HepG2 (cell line): ENCODE data around the gene AUNIP. TPM values are rescaled to one million over a fixed set of nuclear protein-coding genes. Genes with fewer than 3 reads are reported as not detected.

Experiments used
- AGO2 ChIP-seq: fragments of 200-400 bp; formaldehyde crosslinking; optimal IDR thresholded peaks from 2 replicates; pipeline ENCODE3; 2017; ENCODE audit warnings: mild to moderate bottlenecking, low read depth, low read length, moderate library complexity
- BRCA1 ChIP-seq: sonication (generic); formaldehyde crosslinking; IDR thresholded peaks from 2 replicates; pipeline ENCODE4 v1.4.0; 2020; ENCODE audit warnings: missing genetic modification reagents
- GZF1 ChIP-seq: sonication (generic); formaldehyde crosslinking; IDR thresholded peaks from 2 replicates; pipeline ENCODE4 v1.5.1; 2020; ENCODE audit warnings: mild to moderate bottlenecking, missing genetic modification reagents
- HMG20B ChIP-seq: conservative IDR thresholded peaks from 2 replicates; pipeline ENCODE4 v1.6.1; 2016; ENCODE audit warnings: missing genetic modification reagents, missing compliant biosample characterization
- HOXA9 ChIP-seq: sonication (generic); formaldehyde crosslinking; IDR thresholded peaks from 2 replicates; pipeline ENCODE4 v1.8.1; 2022; ENCODE audit warnings: missing genetic modification reagents, mild to moderate bottlenecking, moderate library complexity, borderline replicate concordance
- MATR3 ChIP-seq: sonication (generic); formaldehyde crosslinking; IDR thresholded peaks from 2 replicates; pipeline ENCODE4 v1.4.0; 2020; ENCODE audit warnings: missing genetic modification reagents
- NONO ChIP-seq, 2 experiments: fragments of 450-650 bp in 1 of 2; sonication (generic) in 1 of 2; formaldehyde crosslinking in 1 of 2; IDR thresholded peaks in 1 of 2; conservative IDR thresholded peaks in 1 of 2; 2 replicates each; pipeline versions ENCODE4 v1.6.1 to v1.8.0; 2017 to 2022; ENCODE audit warnings: mild to moderate bottlenecking in 1 of 2, missing genetic modification reagents in 1 of 2, moderate library complexity in 1 of 2
- REL ChIP-seq: sonication (generic); formaldehyde crosslinking; conservative IDR thresholded peaks from 2 replicates; pipeline ENCODE4 v1.8.0; 2022; ENCODE audit warnings: mild to moderate bottlenecking, missing genetic modification reagents, moderate library complexity
- SNAPC2 ChIP-seq: sonication (generic); formaldehyde crosslinking; IDR thresholded peaks from 2 replicates; pipeline ENCODE4 v1.8.1; 2022; ENCODE audit warnings: mild to moderate bottlenecking, missing genetic modification reagents
- SP1 ChIP-seq, 2 experiments: fragments of 450-650 bp in 1 of 2; sonication (generic) in 1 of 2; formaldehyde crosslinking in 1 of 2; IDR thresholded peaks; 2 replicates each; pipeline versions ENCODE4 v1.4.0 to v1.6.1; 2016 to 2020; ENCODE audit warnings: missing genetic modification reagents in 1 of 2
- SRSF4 ChIP-seq: fragments of 200-400 bp; formaldehyde crosslinking; IDR thresholded peaks from one replicate; pipeline ENCODE4 v1.6.1; 2018; ENCODE audit warnings: mild to moderate bottlenecking, low read depth, low read length, moderate library complexity; ENCODE audit not compliant: poor library complexity, severe bottlenecking
- U2AF1 ChIP-seq: fragments of 200-400 bp; formaldehyde crosslinking; optimal IDR thresholded peaks from 2 replicates; pipeline ENCODE3; 2017; ENCODE audit warnings: mild to moderate bottlenecking, low read depth, low read length
- ZKSCAN8 ChIP-seq: IDR thresholded peaks from 2 replicates; pipeline ENCODE4 v1.6.1; 2016; ENCODE audit warnings: borderline replicate concordance, missing genetic modification reagents, missing compliant biosample characterization
- ZNF160 ChIP-seq: sonication (generic); formaldehyde crosslinking; IDR thresholded peaks from 2 replicates; pipeline ENCODE4 v1.8.0; 2022; ENCODE audit warnings: mild to moderate bottlenecking, inconsistent platforms, missing genetic modification reagents
- ZNF235 ChIP-seq: sonication (generic); formaldehyde crosslinking; IDR thresholded peaks from 2 replicates; pipeline ENCODE4 v1.8.1; 2023; ENCODE audit warnings: mild to moderate bottlenecking, missing genetic modification reagents, borderline replicate concordance
- ZNF292 ChIP-seq: sonication (generic); formaldehyde crosslinking; IDR thresholded peaks from 2 replicates; pipeline ENCODE4 v1.8.1; 2022; ENCODE audit warnings: mild to moderate bottlenecking, low read depth, missing genetic modification reagents, borderline replicate concordance
- ZNF326 ChIP-seq: sonication (generic); formaldehyde crosslinking; IDR thresholded peaks from 2 replicates; pipeline ENCODE4 v1.4.0; 2020; ENCODE audit warnings: missing genetic modification reagents, borderline replicate concordance
- ZNF333 ChIP-seq: sonication (generic); formaldehyde crosslinking; IDR thresholded peaks from 2 replicates; pipeline ENCODE4 v1.4.0; 2020; ENCODE audit warnings: mild to moderate bottlenecking, missing genetic modification reagents, borderline replicate concordance
- ZNF468 ChIP-seq: sonication (generic); formaldehyde crosslinking; IDR thresholded peaks from 2 replicates; pipeline ENCODE4 v1.8.0; 2022; ENCODE audit warnings: mild to moderate bottlenecking, moderate library complexity, missing genetic modification reagents
- ZNF614 ChIP-seq: IDR thresholded peaks from 2 replicates; pipeline ENCODE4 v1.6.1; 2018; ENCODE audit warnings: missing biosample characterization, missing genetic modification reagents, inconsistent platforms, borderline replicate concordance
- ZNF777 ChIP-seq: sonication (generic); formaldehyde crosslinking; IDR thresholded peaks from 2 replicates; pipeline ENCODE4 v1.4.0; 2020; ENCODE audit warnings: missing genetic modification reagents
- polyA plus RNA-seq, 8 experiments: library from polyadenylated mRNA; depleted of rRNA in 3 of 8; stranded (reverse) in 7 of 8; unstranded in 1 of 8; fragments of >200 nt; fragmentation: Illumina TruSeq in 4 of 8; extraction: Trizol in 4 of 8; gene quantifications; 2 replicates each; pipeline versions ENCODE4 v1.2.1 to v1.2.3, GENCODE V29; 2011 to 2016; ENCODE audit warnings: low read depth in 4 of 8, missing spikeins in 1 of 8, mixed read lengths in 1 of 8; ENCODE audit not compliant: insufficient read depth in 1 of 8
- total RNA-seq, 5 experiments: library from RNA; depleted of rRNA; stranded (reverse); fragments of >200 nt; fragmentation: Illumina TruSeq; extraction: Trizol; gene quantifications; 2 replicates each; pipeline ENCODE4 v1.2.3, GENCODE V29; 2016; ENCODE audit warnings: low read depth in 1 of 5
- TF ChIP-seq, protein P1 (sequence below): IDR thresholded peaks from 2 replicates; pipeline ENCODE4 v1.6.1; 2016; ENCODE audit warnings: mild to moderate bottlenecking, missing biosample characterization, missing genetic modification reagents
- TF ChIP-seq, protein P2 (sequence below): sonication (generic); formaldehyde crosslinking; IDR thresholded peaks from 2 replicates; pipeline ENCODE4 v1.8.1; 2023; ENCODE audit warnings: mild to moderate bottlenecking, missing genetic modification reagents
- TF ChIP-seq, protein P3 (sequence below): sonication (generic); formaldehyde crosslinking; IDR thresholded peaks from 2 replicates; pipeline ENCODE4 v1.4.0; 2020; ENCODE audit warnings: mild to moderate bottlenecking, missing genetic modification reagents
- TF ChIP-seq, protein P4 (sequence below): sonication (generic); formaldehyde crosslinking; IDR thresholded peaks from 2 replicates; pipeline ENCODE4 v1.4.0; 2020; ENCODE audit warnings: mild to moderate bottlenecking, missing genetic modification reagents

Gene AUNIP
- total and polyA plus RNA-seq, 2 of the 13 experiments (the other 11 are each of a cell fraction or from before 2014, with no cell fraction given): 3.8 to 12.3 TPM

DNA sequence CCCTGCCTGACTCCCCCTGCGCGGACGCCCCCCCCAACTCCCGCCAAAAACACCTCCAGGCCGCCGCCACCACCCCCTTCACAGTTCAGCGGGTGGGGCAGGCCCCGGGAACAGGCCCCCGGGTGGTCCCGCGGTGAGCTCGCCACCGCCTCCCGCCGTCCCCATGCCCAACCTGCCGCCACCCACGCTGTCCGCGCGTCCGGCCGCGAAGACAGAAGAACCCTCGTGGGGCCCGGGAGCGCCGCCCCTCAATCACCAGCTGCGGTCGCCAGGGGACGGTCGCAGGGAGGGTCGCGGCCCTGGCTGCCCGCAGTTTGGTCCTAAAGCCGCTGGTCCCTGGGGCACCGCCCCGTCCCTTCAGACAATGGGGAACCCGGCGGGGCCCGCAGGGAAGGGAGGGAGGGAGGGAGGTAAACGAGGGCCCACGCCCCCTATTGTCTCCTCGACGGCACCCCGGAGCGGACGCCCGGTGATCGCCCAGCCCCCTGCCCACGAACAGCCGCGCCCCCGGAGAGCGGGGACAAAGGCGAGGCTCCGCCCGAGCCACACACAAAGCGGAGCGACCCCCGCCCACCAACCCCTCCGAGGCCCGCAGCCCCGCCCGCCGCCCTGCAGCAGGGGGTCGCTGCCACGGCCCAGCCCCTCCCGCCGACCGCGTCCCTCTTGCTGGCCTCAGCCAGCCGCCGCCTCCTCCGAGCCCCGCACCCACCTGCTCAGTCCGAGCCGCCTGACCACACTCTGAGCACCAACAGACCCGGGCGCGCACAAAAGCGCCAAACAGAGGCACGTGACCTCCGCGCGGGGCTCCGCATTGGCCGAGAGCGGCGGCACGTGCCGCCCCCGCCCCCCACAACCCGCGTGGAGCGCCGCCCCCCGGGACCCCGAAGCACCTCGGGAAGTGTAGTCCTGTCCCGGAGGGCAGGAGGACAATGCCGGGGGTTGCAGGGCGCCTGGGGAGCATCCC is 46.7 kb upstream of the AUNIP start, which contains the start of gene STMN1 (continued):
- TF ChIP-seq SRSF4 (no peak), SP1 (IDR thresholded peaks at IDR 0.05) (no peak), SP1 (CRISPR knock-in tag; IDR thresholded peaks at IDR 0.05) (peak; percentile 57; the same call in 1 of the 2 replicates), AGO2 (peak; percentile 86), ZNF235 (CRISPR knock-in tag) (no peak; the same call in 1 of the 2 replicates), SNAPC2 (CRISPR knock-in tag) (no peak), GZF1 (CRISPR knock-in tag) (no peak), ZNF160 (peak; percentile 31; the same call in 1 of the 2 replicates), ZNF614 (CRISPR knock-in tag) (no peak), HOXA9 (no peak), REL (peak; percentile 64; the same call in 1 of the 2 replicates), BRCA1 (CRISPR knock-in tag) (no peak), HMG20B (no peak), ZNF468 (CRISPR knock-in tag) (no peak), MATR3 (CRISPR knock-in tag) (no peak), NONO (IDR thresholded peaks at IDR 0.05) (no peak), NONO (CRISPR knock-in tag; conservative IDR thresholded peaks at IDR 0.05) (0 out of 2 replicates have a peak, but pooled peaks have one; percentile 6), ZNF326 (CRISPR knock-in tag) (no peak), ZNF777 (CRISPR knock-in tag) (peak; percentile 94), ZNF333 (CRISPR knock-in tag) (0 out of 2 replicates have a peak, but pooled peaks have one; percentile 38), ZKSCAN8 (CRISPR knock-in tag) (no peak), ZNF292 (no peak), U2AF1 (peak; percentile 40)
- TF ChIP-seq, protein P1, sequence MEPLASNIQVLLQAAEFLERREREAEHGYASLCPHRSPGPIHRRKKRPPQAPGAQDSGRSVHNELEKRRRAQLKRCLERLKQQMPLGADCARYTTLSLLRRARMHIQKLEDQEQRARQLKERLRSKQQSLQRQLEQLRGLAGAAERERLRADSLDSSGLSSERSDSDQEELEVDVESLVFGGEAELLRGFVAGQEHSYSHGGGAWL (CRISPR knock-in tag): no peak; the same call in none of the 2 replicates
- TF ChIP-seq, protein P2, sequence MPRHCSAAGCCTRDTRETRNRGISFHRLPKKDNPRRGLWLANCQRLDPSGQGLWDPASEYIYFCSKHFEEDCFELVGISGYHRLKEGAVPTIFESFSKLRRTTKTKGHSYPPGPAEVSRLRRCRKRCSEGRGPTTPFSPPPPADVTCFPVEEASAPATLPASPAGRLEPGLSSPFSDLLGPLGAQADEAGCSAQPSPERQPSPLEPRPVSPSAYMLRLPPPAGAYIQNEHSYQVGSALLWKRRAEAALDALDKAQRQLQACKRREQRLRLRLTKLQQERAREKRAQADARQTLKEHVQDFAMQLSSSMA (CRISPR knock-in tag): no peak
- TF ChIP-seq, protein P3, sequence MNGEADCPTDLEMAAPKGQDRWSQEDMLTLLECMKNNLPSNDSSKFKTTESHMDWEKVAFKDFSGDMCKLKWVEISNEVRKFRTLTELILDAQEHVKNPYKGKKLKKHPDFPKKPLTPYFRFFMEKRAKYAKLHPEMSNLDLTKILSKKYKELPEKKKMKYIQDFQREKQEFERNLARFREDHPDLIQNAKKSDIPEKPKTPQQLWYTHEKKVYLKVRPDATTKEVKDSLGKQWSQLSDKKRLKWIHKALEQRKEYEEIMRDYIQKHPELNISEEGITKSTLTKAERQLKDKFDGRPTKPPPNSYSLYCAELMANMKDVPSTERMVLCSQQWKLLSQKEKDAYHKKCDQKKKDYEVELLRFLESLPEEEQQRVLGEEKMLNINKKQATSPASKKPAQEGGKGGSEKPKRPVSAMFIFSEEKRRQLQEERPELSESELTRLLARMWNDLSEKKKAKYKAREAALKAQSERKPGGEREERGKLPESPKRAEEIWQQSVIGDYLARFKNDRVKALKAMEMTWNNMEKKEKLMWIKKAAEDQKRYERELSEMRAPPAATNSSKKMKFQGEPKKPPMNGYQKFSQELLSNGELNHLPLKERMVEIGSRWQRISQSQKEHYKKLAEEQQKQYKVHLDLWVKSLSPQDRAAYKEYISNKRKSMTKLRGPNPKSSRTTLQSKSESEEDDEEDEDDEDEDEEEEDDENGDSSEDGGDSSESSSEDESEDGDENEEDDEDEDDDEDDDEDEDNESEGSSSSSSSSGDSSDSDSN (CRISPR knock-in tag): no peak; the same call in 1 of the 2 replicates
- TF ChIP-seq, protein P4, sequence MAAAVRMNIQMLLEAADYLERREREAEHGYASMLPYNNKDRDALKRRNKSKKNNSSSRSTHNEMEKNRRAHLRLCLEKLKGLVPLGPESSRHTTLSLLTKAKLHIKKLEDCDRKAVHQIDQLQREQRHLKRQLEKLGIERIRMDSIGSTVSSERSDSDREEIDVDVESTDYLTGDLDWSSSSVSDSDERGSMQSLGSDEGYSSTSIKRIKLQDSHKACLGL (CRISPR knock-in tag): peak; percentile 25; the same call in 1 of the 2 replicates
